MM.1S (cell line): ENCODE results near the gene LACRT.

Experiments
- DNase-seq: peaks from one replicate; pipeline ENCODE4 v3.0.0-alpha.2; 2015
- H2AFZ ChIP-seq: fragments of 300-600 bp; sonication (generic); 2 replicates; pipeline ENCODE4 v1.6.0; 2016; ENCODE audit warnings: antibody characterized with exemption, low read length
- H3F3A ChIP-seq: fragments of 300-600 bp; sonication (generic); 2 replicates; pipeline ENCODE4 v1.6.1; 2016; ENCODE audit warnings: mild to moderate bottlenecking, antibody characterized with exemption, low read length, moderate library complexity, mixed read lengths; ENCODE audit not compliant: insufficient read depth
- H3K27ac ChIP-seq: fragments of 300-600 bp; sonication (generic); 2 replicates; pipeline ENCODE4 v1.5.1; 2016; ENCODE audit warnings: mild to moderate bottlenecking, low read length
- H3K27me3 ChIP-seq: fragments of 300-600 bp; sonication (generic); replicated peaks from 2 replicates; pipeline ENCODE4 v1.6.0; 2016; ENCODE audit warnings: low read length; ENCODE audit not compliant: insufficient read depth
- H3K36me3 ChIP-seq: fragments of 300-600 bp; sonication (generic); replicated peaks from 2 replicates; pipeline ENCODE4 v1.6.1; 2016; ENCODE audit warnings: mild to moderate bottlenecking, low read length, mixed read lengths; ENCODE audit not compliant: insufficient read depth
- H3K4me1 ChIP-seq: fragments of 300-600 bp; sonication (generic); 2 replicates; pipeline ENCODE4 v1.6.1; 2016; ENCODE audit warnings: low read length, mixed read lengths
- H3K4me2 ChIP-seq: fragments of 300-600 bp; sonication (generic); 2 replicates; pipeline ENCODE4 v1.6.0; 2016; ENCODE audit warnings: low read depth, low read length
- H3K4me3 ChIP-seq: fragments of 300-600 bp; sonication (generic); 2 replicates; pipeline ENCODE4 v1.5.1; 2016; ENCODE audit warnings: low read length, mixed read lengths
- H3K79me2 ChIP-seq: fragments of 300-600 bp; sonication (generic); 2 replicates; pipeline ENCODE4 v1.6.1; 2016; ENCODE audit warnings: mixed run types, low read length, mixed read lengths
- H3K9ac ChIP-seq: fragments of 300-600 bp; sonication (generic); 2 replicates; pipeline ENCODE4 v1.6.1; 2016; ENCODE audit warnings: low read length, mixed read lengths
- H3K9me2 ChIP-seq: fragments of 300-600 bp; sonication (generic); replicated peaks from 2 replicates; pipeline ENCODE4 v1.6.1; 2016; ENCODE audit warnings: mild to moderate bottlenecking, low read length, mixed read lengths; ENCODE audit not compliant: insufficient read depth
- H3K9me3 ChIP-seq: fragments of 300-600 bp; sonication (generic); replicated peaks from 2 replicates; pipeline ENCODE4 v1.6.1; 2016; ENCODE audit warnings: mild to moderate bottlenecking, low read length, mixed read lengths; ENCODE audit not compliant: insufficient read depth
- H4K20me1 ChIP-seq: fragments of 300-600 bp; sonication (generic); 2 replicates; pipeline ENCODE4 v1.6.1; 2016; ENCODE audit warnings: mild to moderate bottlenecking, low read length, moderate library complexity, mixed read lengths; ENCODE audit not compliant: insufficient read depth
- EZH2 ChIP-seq: fragments of 300-600 bp; sonication (generic); optimal IDR thresholded peaks from 2 replicates; pipeline ENCODE3; 2017; ENCODE audit warnings: low read depth, mild to moderate bottlenecking, antibody characterized with exemption, low read length, mixed read lengths
- EZH2phosphoT487 ChIP-seq: fragments of 300-600 bp; sonication (generic); IDR thresholded peaks from 2 replicates; pipeline ENCODE4 v1.6.1; 2018; ENCODE audit warnings: antibody characterized with exemption, low read length
- TF ChIP-seq, protein P1 (sequence below): fragments of 300-600 bp; sonication (generic); IDR thresholded peaks from 2 replicates; pipeline ENCODE4 v1.5.1; 2016; ENCODE audit warnings: antibody characterized with exemption, low read length, mixed read lengths

LACRT gene

GRCh38 chr12:54627304-54627703 lies 7.4 kb downstream of the LACRT start:
- no peaks in the 10 kb centered on the region for H3K9me2 ChIP-seq
- H3K36me3 ChIP-seq: no peaks in the 10 kb centered on the region
- no peak overlapping the region for H3K9ac ChIP-seq
- H3K4me1 ChIP-seq: no peaks in the 10 kb centered on the region
- no peaks in the 10 kb centered on the region for H3K79me2 ChIP-seq
- no peaks in the 10 kb centered on the region for H3K9me3 ChIP-seq
- no peaks in the 10 kb centered on the region for H3F3A ChIP-seq
- no peak overlapping the region for H3K4me3 ChIP-seq
- no peak overlapping the region for H3K4me2 ChIP-seq
- no peaks in the 10 kb centered on the region for H3K27me3 ChIP-seq
- TF ChIP-seq, protein P1, sequence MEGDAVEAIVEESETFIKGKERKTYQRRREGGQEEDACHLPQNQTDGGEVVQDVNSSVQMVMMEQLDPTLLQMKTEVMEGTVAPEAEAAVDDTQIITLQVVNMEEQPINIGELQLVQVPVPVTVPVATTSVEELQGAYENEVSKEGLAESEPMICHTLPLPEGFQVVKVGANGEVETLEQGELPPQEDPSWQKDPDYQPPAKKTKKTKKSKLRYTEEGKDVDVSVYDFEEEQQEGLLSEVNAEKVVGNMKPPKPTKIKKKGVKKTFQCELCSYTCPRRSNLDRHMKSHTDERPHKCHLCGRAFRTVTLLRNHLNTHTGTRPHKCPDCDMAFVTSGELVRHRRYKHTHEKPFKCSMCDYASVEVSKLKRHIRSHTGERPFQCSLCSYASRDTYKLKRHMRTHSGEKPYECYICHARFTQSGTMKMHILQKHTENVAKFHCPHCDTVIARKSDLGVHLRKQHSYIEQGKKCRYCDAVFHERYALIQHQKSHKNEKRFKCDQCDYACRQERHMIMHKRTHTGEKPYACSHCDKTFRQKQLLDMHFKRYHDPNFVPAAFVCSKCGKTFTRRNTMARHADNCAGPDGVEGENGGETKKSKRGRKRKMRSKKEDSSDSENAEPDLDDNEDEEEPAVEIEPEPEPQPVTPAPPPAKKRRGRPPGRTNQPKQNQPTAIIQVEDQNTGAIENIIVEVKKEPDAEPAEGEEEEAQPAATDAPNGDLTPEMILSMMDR: no peak
- no peak for TF ChIP-seq EZH2phosphoT487
- no peak for TF ChIP-seq EZH2
- DNase-seq: no peak
- no peaks in the 10 kb centered on the region for H4K20me1 ChIP-seq
- H3K27ac ChIP-seq: no peak overlapping the region
- no peak overlapping the region for H2AFZ ChIP-seq

- H3K4me2 ChIP-seq: no peak overlapping the region
- H3F3A ChIP-seq: no peaks in the 10 kb centered on the region
- H2AFZ ChIP-seq: no peak overlapping the region
- H3K4me1 ChIP-seq: no peaks in the 10 kb centered on the region
- no peak for TF ChIP-seq EZH2
- TF ChIP-seq EZH2phosphoT487: no peak
- TF ChIP-seq, protein P1: no peak
- no peaks in the 10 kb centered on the region for H3K9me3 ChIP-seq
- H3K36me3 ChIP-seq: no peaks in the 10 kb centered on the region
- DNase-seq: no peak
- H3K9me2 ChIP-seq: no peaks in the 10 kb centered on the region
- no peak overlapping the region for H3K9ac ChIP-seq
- H3K4me3 ChIP-seq: no peak overlapping the region
- H3K27ac ChIP-seq: no peak overlapping the region
- H3K79me2 ChIP-seq: no peaks in the 10 kb centered on the region
- H4K20me1 ChIP-seq: no peaks in the 10 kb centered on the region
- H3K27me3 ChIP-seq: no peaks in the 10 kb centered on the region
Observed at GRCh38 chr12:54625598-54625997, 9.1 kb downstream of the LACRT start.

DNA sequence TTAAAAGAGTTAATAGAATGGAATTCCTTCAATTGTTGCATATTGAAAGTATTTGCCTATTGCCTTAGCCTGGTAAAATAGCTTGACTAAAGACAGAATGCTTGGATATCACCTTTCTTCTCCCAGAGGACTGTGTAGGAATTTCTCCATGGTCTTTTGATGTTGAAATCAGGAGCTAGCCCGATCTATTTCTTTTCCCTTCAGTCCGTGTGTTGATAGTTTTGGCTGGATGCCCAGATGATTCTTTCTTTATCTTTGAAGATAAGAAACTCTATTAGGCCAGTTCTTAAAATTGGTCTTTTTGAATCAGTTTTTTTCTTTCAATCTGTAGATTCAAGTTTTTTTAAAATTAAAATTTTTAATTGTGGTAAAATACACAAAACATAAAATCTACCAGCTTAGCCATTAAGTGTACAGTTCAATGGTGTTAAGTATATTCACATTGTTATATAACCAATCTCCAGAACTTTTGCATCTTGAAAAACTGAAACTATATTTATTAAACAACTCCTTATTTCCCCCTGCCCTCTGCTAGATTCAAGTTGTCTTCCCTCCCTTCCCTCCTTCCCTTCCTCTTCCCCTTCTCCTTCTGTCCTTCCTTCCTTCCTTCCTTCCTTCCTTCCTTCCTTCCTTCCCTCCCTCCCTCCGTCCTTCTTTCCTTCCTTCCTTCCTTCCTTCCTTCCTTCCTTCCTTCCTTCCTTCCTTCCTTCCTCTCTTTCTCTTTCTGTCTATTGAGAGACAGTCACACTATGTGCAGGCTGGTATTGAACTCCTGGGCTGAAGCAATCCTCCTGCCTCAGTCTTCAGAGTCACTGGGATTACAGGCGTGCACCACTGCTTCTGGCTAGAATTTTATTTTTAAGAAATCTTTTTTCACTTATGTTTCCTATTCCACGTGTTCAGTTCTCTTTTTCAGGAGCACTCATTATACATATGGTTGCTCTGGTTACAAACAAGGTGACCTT lies 10.1 kb downstream of the LACRT start:
- Histone ChIP-seq H3K4me3 (no peak overlapping the region), H3K36me3 (no peaks in the 10 kb centered on the region)
- TF ChIP-seq, protein P1: no peak
- TF ChIP-seq EZH2: no peak
- no peak for TF ChIP-seq EZH2phosphoT487

More for the DNA sequence above, 10.1 kb downstream of the LACRT start:
- Histone ChIP-seq H3K9me3 (no peaks in the 10 kb centered on the region), H2AFZ (no peak overlapping the region), H3K9me2 (no peaks in the 10 kb centered on the region), H3K4me1 (no peaks in the 10 kb centered on the region), H3K9ac (no peak overlapping the region), H3K27me3 (no peaks in the 10 kb centered on the region), H3F3A (no peaks in the 10 kb centered on the region), H4K20me1 (no peaks in the 10 kb centered on the region), H3K4me2 (no peak overlapping the region), H3K79me2 (no peaks in the 10 kb centered on the region), H3K27ac (no peak overlapping the region)
- no peak for DNase-seq
